GM21737 (cell line): ENCODE measurements around the gene FCHSD1.

Experiments used
- ATAC-seq: cut with Tn5 transposase; IDR thresholded peaks from one replicate; pipeline ENCODE4 v1.9.1; 2021; ENCODE audit warnings: mild to moderate bottlenecking, moderate library complexity; ENCODE audit not compliant: unreplicated experiment

FCHSD1 gene

GRCh38 chr5:141646026-141646425 lies 5.2 kb downstream of the FCHSD1 start:
- ATAC-seq = no peak

GRCh38 chr5:141641634-141642267 lies 9.5 kb downstream of the FCHSD1 start:
- no peak for ATAC-seq

GRCh38 chr5:141640698-141641097 lies 10.5 kb downstream of the FCHSD1 start:
- ATAC-seq = no peak

GRCh38 chr5:141640051-141640415 lies 11.2 kb downstream of the FCHSD1 start:
- no peak for ATAC-seq

GRCh38 chr5:141639357-141640050 lies 11.7 kb downstream of the FCHSD1 start:
- no peak for ATAC-seq

GRCh38 chr5:141638771-141639170 lies 12.4 kb downstream of the FCHSD1 start:
- ATAC-seq = no peak

GRCh38 chr5:141637767-141638419 lies 13.3 kb downstream of the FCHSD1 start:
- ATAC-seq = no peak

- ATAC-seq = peak; percentile 12
Observed at GRCh38 chr5:141637123-141637766, 14.0 kb downstream of the FCHSD1 start.

GRCh38 chr5:141636413-141637122 lies 14.7 kb downstream of the FCHSD1 start, which contains the start of the genes HDAC3 and RELL2:
HDAC3 (minus strand) TSS chr5:141636849; CDS start chr5:141636790, 59 bp downstream.
RELL2 (plus strand) TSS chr5:141636997; CDS start chr5:141638226, 1,229 bp downstream.
- peak; percentile 80 for ATAC-seq

- no peak for ATAC-seq
Observed at GRCh38 chr5:141636106-141636412, 15.2 kb downstream of the FCHSD1 start.

GRCh38 chr5:141635646-141636045 lies 15.6 kb downstream of the FCHSD1 start:
- ATAC-seq = no peak

- no peak for ATAC-seq
Observed at GRCh38 chr5:141634720-141635119, 16.5 kb downstream of the FCHSD1 start.

- peak; percentile 57 for ATAC-seq
Observed at GRCh38 chr5:141633871-141634561, 17.2 kb downstream of the FCHSD1 start.

GRCh38 chr5:141632650-141633049 lies 18.6 kb downstream of the FCHSD1 start:
- no peak for ATAC-seq

- no peak for ATAC-seq
Observed at GRCh38 chr5:141630570-141631140, 20.6 kb downstream of the FCHSD1 start.

- no peak for ATAC-seq
Observed at GRCh38 chr5:141628175-141628788, 22.9 kb downstream of the FCHSD1 start.

GRCh38 chr5:141623611-141624010 lies 27.6 kb downstream of the FCHSD1 start:
- ATAC-seq = no peak

- no peak for ATAC-seq
Observed at GRCh38 chr5:141623186-141623585, 28.0 kb downstream of the FCHSD1 start.

- peak; percentile 77 for ATAC-seq
Observed at GRCh38 chr5:141618804-141619554, 32.2 kb downstream of the FCHSD1 start, which contains the start of gene DIAPH1. DIAPH1 (minus strand) TSS chr5:141619000; CDS start chr5:141618914, 86 bp downstream.
